Mesendoderm (in vitro differentiated cells): ENCODE measurements around the gene NUBP2.
A peak's percentile ranks its signal among the peaks of the same experiment; 100 is the strongest.
"Not testable (repeated sequence)": the region's sequence is repeated elsewhere in the genome, so short reads cannot be mapped to it uniquely, and the experiment has no call there.

Experiments
- DNase-seq: peaks from one replicate; pipeline ENCODE4 v3.0.0; 2013
- H2AK5ac ChIP-seq: 2 replicates; pipeline ENCODE4 v1.6.1; 2013; ENCODE audit warnings: low read length, inconsistent platforms
- H2BK120ac ChIP-seq: 2 replicates; pipeline ENCODE4 v1.6.1; 2013; ENCODE audit warnings: low read depth, mild to moderate bottlenecking, low read length, moderate library complexity, mixed read lengths
- H2BK15ac ChIP-seq: replicated peaks from 2 replicates; pipeline ENCODE4 v1.6.1; 2013; ENCODE audit warnings: low read depth, mild to moderate bottlenecking, moderate library complexity
- H2BK5ac ChIP-seq: 2 replicates; pipeline ENCODE4 v1.6.1; 2013; ENCODE audit warnings: low read length, inconsistent platforms
- H3K18ac ChIP-seq: 2 replicates; pipeline ENCODE4 v1.6.1; 2013; ENCODE audit warnings: mild to moderate bottlenecking, low read length, mixed read lengths
- H3K23ac ChIP-seq: one replicate; pipeline ENCODE4 v1.6.1; 2013; ENCODE audit warnings: low read length
- H3K27ac ChIP-seq: 2 replicates; pipeline ENCODE4 v1.5.1; 2013; ENCODE audit warnings: low read depth, mild to moderate bottlenecking, inconsistent platforms, low read length, moderate library complexity
- H3K27me3 ChIP-seq: 2 replicates; pipeline ENCODE4 v1.6.1; 2013; ENCODE audit warnings: low read length, control low read depth, mild to moderate bottlenecking, inconsistent platforms; ENCODE audit not compliant: insufficient read depth, poor library complexity
- H3K36me3 ChIP-seq: 2 replicates; pipeline ENCODE4 v1.6.1; 2013; ENCODE audit warnings: low read length, inconsistent platforms; ENCODE audit not compliant: control insufficient read depth, insufficient read depth
- H3K4ac ChIP-seq: one replicate; pipeline ENCODE4 v1.6.1; 2013; ENCODE audit warnings: low read depth, mild to moderate bottlenecking, low read length, moderate library complexity
- H3K4me1 ChIP-seq: 2 replicates; pipeline ENCODE4 v1.6.1; 2013; ENCODE audit warnings: low read depth, low read length, inconsistent platforms; ENCODE audit not compliant: control insufficient read depth
- H3K4me2 ChIP-seq: 2 replicates; pipeline ENCODE4 v1.6.1; 2013; ENCODE audit warnings: low read length
- H3K4me3 ChIP-seq: 2 replicates; pipeline ENCODE4 v1.5.1; 2013; ENCODE audit warnings: mild to moderate bottlenecking, low read length
- H3K56ac ChIP-seq: one replicate; pipeline ENCODE4 v1.6.1; 2013; ENCODE audit warnings: low read length
- H3K79me1 ChIP-seq: 2 replicates; pipeline ENCODE4 v1.6.1; 2013; ENCODE audit warnings: low read length, inconsistent platforms
- H3K79me2 ChIP-seq: 2 replicates; pipeline ENCODE4 v1.6.1; 2013; ENCODE audit warnings: mild to moderate bottlenecking, low read length; ENCODE audit not compliant: control insufficient read depth, insufficient read depth
- H3K9ac ChIP-seq: 2 replicates; pipeline ENCODE4 v1.6.1; 2013; ENCODE audit warnings: low read length, inconsistent platforms
- H4K5ac ChIP-seq: one replicate; pipeline ENCODE4 v1.6.1; 2013; ENCODE audit warnings: low read length
- H4K8ac ChIP-seq: one replicate; pipeline ENCODE4 v1.6.1; 2013; ENCODE audit warnings: low read depth, mild to moderate bottlenecking, control low read depth, low read length, moderate library complexity
- WGBS: extraction: QIAGEN DNeasy Blood & Tissue Kit; methylation state at CpG from one replicate; pipeline ENCODE4 v1.1.7; 2013; ENCODE audit warnings: low lambda C conversion rate, missing lambda C conversion rate; ENCODE audit not compliant: insufficient coverage; ENCODE audit errors: extremely low coverage; 5-methylcytosine and 5-hydroxymethylcytosine counted together

The NUBP2 gene

GRCh38 chr16:1799263-1799662 lies 16.5 kb downstream of the NUBP2 start:
- H4K8ac ChIP-seq, H3K56ac ChIP-seq, H3K4ac ChIP-seq, H3K27ac ChIP-seq, H2AK5ac ChIP-seq, H3K4me1 ChIP-seq, H2BK120ac ChIP-seq, H3K9ac ChIP-seq, H3K18ac ChIP-seq, DNase-seq, H3K23ac ChIP-seq, H2BK15ac ChIP-seq, H3K4me2 ChIP-seq, H2BK5ac ChIP-seq, H3K79me2 ChIP-seq, H3K36me3 ChIP-seq, H4K5ac ChIP-seq, H3K4me3 ChIP-seq, H3K79me1 ChIP-seq, H3K27me3 ChIP-seq: not testable (repeated sequence)
- WGBS: no CpG with 5 or more reads among the region's 5 CpGs

- no peaks in the 10 kb centered on the region for H3K36me3 ChIP-seq
- no peak overlapping the region for H3K27ac ChIP-seq
- no peak overlapping the region for H3K4ac ChIP-seq
- H3K18ac ChIP-seq: no peak overlapping the region
- H3K4me1 ChIP-seq: no peaks in the 10 kb centered on the region
- no peak overlapping the region for H4K8ac ChIP-seq
- H3K4me3 ChIP-seq: no peak overlapping the region
- H3K79me1 ChIP-seq: no peaks in the 10 kb centered on the region
- no peak overlapping the region for H2BK120ac ChIP-seq
- no peak overlapping the region for H2BK15ac ChIP-seq
- H4K5ac ChIP-seq: no peak overlapping the region
- no peaks in the 10 kb centered on the region for H3K27me3 ChIP-seq
- H2BK5ac ChIP-seq: no peak overlapping the region
- no peak for DNase-seq
- H3K9ac ChIP-seq: no peak overlapping the region
- no peak overlapping the region for H3K56ac ChIP-seq
- H3K79me2 ChIP-seq: no peaks in the 10 kb centered on the region
- no peak overlapping the region for H2AK5ac ChIP-seq
- H3K4me2 ChIP-seq: no peak overlapping the region
- no peak overlapping the region for H3K23ac ChIP-seq
- no CpG with 5 or more reads among the region's 10 CpGs for WGBS
These were observed 17.9 kb downstream of the NUBP2 start for GRCh38 chr16:1800701-1801100.

DNA sequence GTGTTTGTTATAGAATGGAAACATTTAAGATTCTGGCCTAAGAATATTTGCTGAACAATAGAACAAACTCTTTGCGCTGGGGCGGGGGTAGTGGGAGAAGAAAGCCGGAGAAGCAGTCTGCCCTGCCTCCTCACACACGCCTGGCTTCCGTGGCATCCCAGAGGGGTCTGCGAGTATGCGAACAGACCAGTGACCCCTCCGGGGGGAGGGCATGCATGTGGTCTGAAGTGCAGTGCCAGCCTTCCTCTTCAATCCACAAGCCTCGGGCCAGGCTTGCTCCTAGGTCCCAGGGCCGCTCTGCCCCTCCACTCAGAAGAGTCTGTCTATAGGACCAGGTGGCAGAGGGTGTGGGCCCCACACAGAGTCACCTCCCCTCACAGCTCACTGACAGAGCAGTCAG lies 24.9 kb downstream of the NUBP2 start:
- Histone ChIP-seq H2BK5ac (no peak overlapping the region), H3K27me3 (no peaks in the 10 kb centered on the region), H4K8ac (no peak overlapping the region), H3K27ac (no peak overlapping the region), H2BK120ac (no peak overlapping the region), H4K5ac (no peak overlapping the region), H3K56ac (no peak overlapping the region), H3K36me3 (no peaks in the 10 kb centered on the region), H3K4ac (no peak overlapping the region), H3K4me1 (no peaks in the 10 kb centered on the region), H3K9ac (no peak overlapping the region), H3K18ac (no peak overlapping the region), H2BK15ac (no peak overlapping the region), H3K79me2 (no peaks in the 10 kb centered on the region), H3K4me3 (no peak overlapping the region), H3K4me2 (no peak overlapping the region), H3K23ac (no peak overlapping the region), H3K79me1 (no peaks in the 10 kb centered on the region), H2AK5ac (no peak overlapping the region)
- WGBS: no CpG with 5 or more reads among the region's 10 CpGs
- DNase-seq: no peak

DNA sequence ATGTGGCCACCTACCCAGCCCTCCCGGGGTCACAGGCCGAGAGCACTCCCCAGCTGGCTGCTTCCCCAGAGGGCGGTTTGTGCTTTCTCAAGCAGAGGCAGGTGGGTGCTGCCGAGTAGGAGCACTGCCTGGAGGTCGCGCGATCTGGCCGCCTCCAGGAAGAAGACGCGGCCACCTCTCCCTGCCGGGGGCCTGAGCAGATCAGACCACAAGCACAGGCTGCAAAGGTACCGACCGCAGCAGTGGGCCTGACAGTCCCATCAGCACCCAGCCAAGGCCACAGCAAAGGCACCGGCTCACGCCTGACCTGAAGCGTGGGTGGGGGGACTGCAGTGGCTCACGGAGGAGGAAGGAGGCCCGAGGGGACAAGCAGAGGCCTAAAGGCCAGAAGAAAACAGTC lies 25.9 kb downstream of the NUBP2 start:
- no peaks in the 10 kb centered on the region for H3K36me3 ChIP-seq
- H2BK5ac ChIP-seq: no peak overlapping the region
- no peak overlapping the region for H2AK5ac ChIP-seq
- H3K4me1 ChIP-seq: no peaks in the 10 kb centered on the region
- no peak overlapping the region for H3K18ac ChIP-seq
- no peak overlapping the region for H4K8ac ChIP-seq
- H3K4me2 ChIP-seq: no peak overlapping the region
- WGBS: no CpG with 5 or more reads among the region's 18 CpGs
- H3K79me2 ChIP-seq: no peaks in the 10 kb centered on the region
- H2BK15ac ChIP-seq: no peak overlapping the region
- H4K5ac ChIP-seq: no peak overlapping the region
- no peak overlapping the region for H2BK120ac ChIP-seq
- H3K4ac ChIP-seq: no peak overlapping the region
- H3K56ac ChIP-seq: no peak overlapping the region
- H3K4me3 ChIP-seq: no peak overlapping the region
- no peak overlapping the region for H3K9ac ChIP-seq
- DNase-seq: no peak
- H3K23ac ChIP-seq: no peak overlapping the region
- no peaks in the 10 kb centered on the region for H3K79me1 ChIP-seq
- no peaks in the 10 kb centered on the region for H3K27me3 ChIP-seq
- no peak overlapping the region for H3K27ac ChIP-seq

- H3K23ac ChIP-seq: no peak overlapping the region
- no peak overlapping the region for H2AK5ac ChIP-seq
- H3K18ac ChIP-seq: no peak overlapping the region
- H3K9ac ChIP-seq: no peak overlapping the region
- no peak overlapping the region for H4K8ac ChIP-seq
- H2BK15ac ChIP-seq: no peak overlapping the region
- no CpG with 5 or more reads among the region's 28 CpGs for WGBS
- no peaks in the 10 kb centered on the region for H3K4me1 ChIP-seq
- no peak overlapping the region for H4K5ac ChIP-seq
- H3K79me1 ChIP-seq: no peaks in the 10 kb centered on the region
- peak; percentile 43 for DNase-seq
- no peaks in the 10 kb centered on the region for H3K27me3 ChIP-seq
- no peak overlapping the region for H3K56ac ChIP-seq
- H2BK5ac ChIP-seq: no peak overlapping the region
- H3K4ac ChIP-seq: no peak overlapping the region
- H3K4me3 ChIP-seq: no peak overlapping the region
- no peak overlapping the region for H2BK120ac ChIP-seq
- H3K36me3 ChIP-seq: no peaks in the 10 kb centered on the region
- H3K79me2 ChIP-seq: no peaks in the 10 kb centered on the region
- H3K4me2 ChIP-seq: no peak overlapping the region
- no peak overlapping the region for H3K27ac ChIP-seq
These were observed 26.6 kb downstream of the NUBP2 start for GRCh38 chr16:1809281-1809801.

- no peak overlapping the region for H2BK5ac ChIP-seq
- no peaks in the 10 kb centered on the region for H3K36me3 ChIP-seq
- no peak overlapping the region for H2BK15ac ChIP-seq
- no peaks in the 10 kb centered on the region for H3K79me1 ChIP-seq
- no peak overlapping the region for H2AK5ac ChIP-seq
- no peak overlapping the region for H3K9ac ChIP-seq
- no CpG with 5 or more reads among the region's 16 CpGs for WGBS
- no peak overlapping the region for H4K5ac ChIP-seq
- H3K56ac ChIP-seq: no peak overlapping the region
- H3K18ac ChIP-seq: no peak overlapping the region
- no peak overlapping the region for H3K23ac ChIP-seq
- H3K27me3 ChIP-seq: no peaks in the 10 kb centered on the region
- no peak overlapping the region for H3K27ac ChIP-seq
- no peak for DNase-seq
- H3K79me2 ChIP-seq: no peaks in the 10 kb centered on the region
- H4K8ac ChIP-seq: no peak overlapping the region
- no peak overlapping the region for H2BK120ac ChIP-seq
- no peak overlapping the region for H3K4ac ChIP-seq
- no peak overlapping the region for H3K4me3 ChIP-seq
- H3K4me2 ChIP-seq: no peak overlapping the region
- H3K4me1 ChIP-seq: no peaks in the 10 kb centered on the region
These were observed 27.3 kb downstream of the NUBP2 start for GRCh38 chr16:1810106-1810505.
